D721Med (cell line): Measurements from ENCODE around the gene PNPLA7.

ENCODE experiments used
- DNase-seq: peaks from one replicate; pipeline ENCODE4 v3.0.0; 2011; ENCODE audit warnings: low spot score; ENCODE audit not compliant: insufficient read length
- FAIRE-seq: peaks from 2 replicates; lab custom pipeline; 2011; peaks lifted over from hg19 to GRCh38; lab: Jason Lieb, UNC
- TF ChIP-seq, protein P1 (sequence below): IDR thresholded peaks from 2 replicates; pipeline ENCODE4 v1.5.1; 2012; ENCODE audit warnings: mild to moderate bottlenecking, control low read depth; ENCODE audit not compliant: insufficient read depth; ENCODE audit errors: missing control alignments

PNPLA7 gene

DNA sequence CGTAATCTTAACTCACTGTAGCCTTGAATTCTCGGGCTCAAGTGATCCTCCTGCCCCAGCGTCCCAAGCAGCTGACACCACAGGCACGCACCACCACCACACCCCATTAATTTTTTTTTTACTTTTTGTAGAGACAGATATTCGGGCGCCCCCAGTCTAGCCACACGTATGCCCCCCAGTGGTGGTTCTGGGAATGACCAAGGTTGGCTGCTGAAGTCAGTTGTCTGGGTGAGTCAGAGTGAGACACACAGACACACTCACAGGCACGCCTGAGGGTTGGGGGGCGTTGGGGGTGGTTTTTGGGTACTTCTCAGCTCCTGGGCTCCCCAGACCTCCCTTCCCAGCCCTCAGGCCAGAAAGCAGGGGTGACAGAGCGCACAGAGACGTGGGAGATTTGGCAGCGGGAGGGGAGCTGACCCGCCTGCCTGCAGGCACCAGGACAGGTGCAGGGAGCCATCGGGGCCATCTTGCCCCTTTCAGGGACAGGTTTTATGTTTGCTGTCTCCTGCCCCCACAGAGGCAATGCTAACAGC, 104.9 kb downstream of the PNPLA7 start:
- TF ChIP-seq, protein P1, sequence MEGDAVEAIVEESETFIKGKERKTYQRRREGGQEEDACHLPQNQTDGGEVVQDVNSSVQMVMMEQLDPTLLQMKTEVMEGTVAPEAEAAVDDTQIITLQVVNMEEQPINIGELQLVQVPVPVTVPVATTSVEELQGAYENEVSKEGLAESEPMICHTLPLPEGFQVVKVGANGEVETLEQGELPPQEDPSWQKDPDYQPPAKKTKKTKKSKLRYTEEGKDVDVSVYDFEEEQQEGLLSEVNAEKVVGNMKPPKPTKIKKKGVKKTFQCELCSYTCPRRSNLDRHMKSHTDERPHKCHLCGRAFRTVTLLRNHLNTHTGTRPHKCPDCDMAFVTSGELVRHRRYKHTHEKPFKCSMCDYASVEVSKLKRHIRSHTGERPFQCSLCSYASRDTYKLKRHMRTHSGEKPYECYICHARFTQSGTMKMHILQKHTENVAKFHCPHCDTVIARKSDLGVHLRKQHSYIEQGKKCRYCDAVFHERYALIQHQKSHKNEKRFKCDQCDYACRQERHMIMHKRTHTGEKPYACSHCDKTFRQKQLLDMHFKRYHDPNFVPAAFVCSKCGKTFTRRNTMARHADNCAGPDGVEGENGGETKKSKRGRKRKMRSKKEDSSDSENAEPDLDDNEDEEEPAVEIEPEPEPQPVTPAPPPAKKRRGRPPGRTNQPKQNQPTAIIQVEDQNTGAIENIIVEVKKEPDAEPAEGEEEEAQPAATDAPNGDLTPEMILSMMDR: peak; percentile 72
- DNase-seq (peak; percentile 68), FAIRE-seq (no peak)

DNA sequence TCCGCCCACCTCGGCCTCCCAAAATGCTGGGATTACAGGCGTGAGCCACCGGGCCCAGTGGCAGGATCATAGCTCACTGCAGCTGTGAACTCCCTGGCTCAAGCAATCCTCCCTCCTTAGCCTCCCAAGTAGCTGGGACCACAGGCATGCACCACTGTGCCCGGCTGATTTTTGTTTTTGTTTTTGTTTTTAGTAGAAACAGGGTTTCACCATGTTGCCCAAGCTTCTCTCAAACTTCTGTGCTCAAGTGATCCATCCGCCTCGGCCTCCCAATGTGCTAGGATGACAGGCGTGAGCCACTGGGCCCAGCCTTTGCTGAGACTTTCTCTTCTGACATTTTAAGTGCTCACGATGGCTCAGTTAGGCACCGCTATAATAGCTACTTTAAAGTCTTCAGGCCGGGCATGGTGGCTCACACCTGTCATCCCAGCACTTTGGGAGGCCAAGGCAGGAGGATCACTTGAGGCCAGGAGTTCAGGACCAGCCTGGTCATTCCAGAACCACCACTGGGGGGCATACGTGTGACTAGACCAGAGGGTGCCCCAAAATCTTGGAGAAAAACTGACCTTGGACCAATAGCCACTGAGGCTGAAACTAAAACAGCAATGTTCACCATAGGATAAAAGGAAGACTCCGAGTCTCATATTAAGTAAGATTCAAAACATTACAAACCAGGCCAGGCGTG, 106.0 kb downstream of the PNPLA7 start:
- no peak for FAIRE-seq
- TF ChIP-seq, protein P1: no peak
- no peak for DNase-seq

DNA sequence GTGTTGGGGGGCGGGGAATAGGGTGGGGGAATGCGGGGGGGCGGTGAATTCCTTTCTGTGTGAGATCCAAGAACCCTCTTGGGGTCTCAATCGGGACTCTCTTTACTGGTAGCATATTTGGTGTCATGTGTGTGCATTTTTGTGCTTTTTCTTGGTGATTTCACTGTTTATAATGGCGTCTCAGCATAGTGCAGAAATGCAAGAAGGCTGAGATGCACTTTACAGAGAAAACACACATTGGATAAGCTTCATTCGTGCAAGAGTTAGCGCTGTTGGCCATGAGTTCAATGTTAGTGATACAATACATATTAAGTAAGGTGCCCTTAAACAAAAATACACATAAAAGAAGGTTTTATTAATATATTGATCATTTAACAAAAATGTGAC, 108.3 kb downstream of the PNPLA7 start:
- TF ChIP-seq, protein P1: no peak
- DNase-seq: no peak
- FAIRE-seq: no peak

DNA sequence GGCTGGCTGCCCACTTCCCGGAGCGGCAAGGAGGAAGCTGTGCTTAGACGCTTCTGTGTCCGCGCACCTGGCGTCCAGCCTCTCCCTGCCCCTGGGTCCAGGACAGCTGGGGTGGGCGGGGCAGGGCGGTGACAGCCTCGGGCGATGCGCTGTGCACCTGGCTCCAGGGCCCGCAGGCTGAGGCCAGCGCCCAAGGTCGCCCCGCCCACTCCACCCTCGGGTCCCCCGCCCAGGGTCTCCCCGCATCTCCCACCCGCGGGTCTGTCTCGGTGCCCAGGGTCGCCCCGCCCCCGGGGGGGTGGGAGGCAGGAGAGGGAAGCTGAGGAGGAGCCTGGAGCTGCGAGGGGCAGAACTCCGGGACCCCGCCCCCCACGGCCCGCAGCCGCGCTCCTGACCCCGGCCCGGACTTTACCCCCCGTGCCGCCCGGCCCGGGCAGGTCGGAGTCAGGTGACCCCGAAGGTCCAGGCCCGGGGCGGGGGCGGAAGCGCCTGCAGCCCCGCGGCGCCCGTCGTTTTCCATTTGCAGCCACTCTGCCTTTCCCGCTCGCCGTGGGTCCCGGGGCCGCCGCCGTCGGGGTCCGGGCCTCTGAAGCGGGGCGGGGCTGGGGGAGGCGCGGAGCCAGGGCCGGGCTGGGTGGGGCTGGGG, 108.8 kb downstream of the PNPLA7 start, which contains the start of gene ENTPD8:
Gene ENTPD8 (minus strand): TSS at position 69 of the 646 bp plus-strand sequence. CDS start 3,072 bp downstream, outside the sequence.
- FAIRE-seq (no peak), DNase-seq (peak; percentile 81)
- TF ChIP-seq, protein P1: no peak

DNA sequence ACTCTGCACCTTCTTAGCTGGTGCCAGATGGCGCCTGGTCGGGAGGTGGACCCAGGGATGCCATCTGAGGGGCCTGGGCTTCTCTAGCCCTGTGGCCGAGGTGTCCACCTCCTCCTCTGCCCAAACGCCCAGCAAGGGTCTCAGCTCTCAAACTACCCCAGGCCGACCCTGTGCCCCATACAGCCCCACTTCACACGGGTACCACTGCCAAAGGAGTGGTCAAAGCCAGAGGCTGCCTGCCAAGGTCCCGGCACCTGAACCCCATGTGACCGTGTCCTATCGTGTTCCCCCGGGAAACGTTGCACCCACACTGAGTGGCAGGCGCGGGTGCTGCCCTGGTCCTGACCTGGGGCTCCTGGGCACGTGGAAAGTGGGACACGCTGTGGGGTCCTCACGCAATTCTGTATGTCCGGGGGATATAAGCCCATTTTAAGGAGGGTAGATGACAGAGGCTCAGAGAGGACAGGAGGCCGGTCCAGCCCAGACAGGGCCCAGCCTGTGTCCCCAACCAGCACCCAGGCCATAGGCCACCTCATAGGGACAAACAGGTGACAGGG, 111.0 kb downstream of the PNPLA7 start:
- FAIRE-seq (no peak), DNase-seq (peak; percentile 90)
- TF ChIP-seq, protein P1: no peak

DNA sequence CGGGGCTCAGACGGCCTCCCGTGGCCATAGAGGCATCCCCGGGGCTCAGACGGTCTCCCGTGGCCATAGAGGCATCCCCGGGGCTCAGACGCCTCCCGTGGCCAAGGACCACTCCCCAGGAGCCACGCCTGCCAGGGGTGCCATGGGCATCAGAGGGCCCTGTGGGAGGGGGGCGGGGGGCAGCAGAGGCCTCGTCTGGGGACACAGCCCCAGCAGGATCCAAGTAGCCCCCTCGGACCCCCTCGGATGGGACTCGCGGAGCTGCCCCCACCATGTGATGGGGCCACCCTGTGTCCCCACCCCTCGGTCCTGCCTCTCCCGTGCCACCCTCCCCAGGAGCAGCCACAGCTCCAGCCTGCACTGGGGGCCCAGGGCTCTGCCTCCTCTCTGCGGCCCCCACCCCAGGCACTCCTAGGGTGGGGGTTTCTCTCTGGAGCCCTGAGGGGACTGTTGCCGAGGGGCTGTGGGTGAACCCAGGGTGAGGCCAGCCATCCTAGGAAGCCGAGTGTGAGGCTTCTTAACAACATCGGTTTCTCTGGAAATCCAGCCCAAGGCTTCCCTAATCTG, 111.5 kb downstream of the PNPLA7 start:
- TF ChIP-seq, protein P1: no peak
- FAIRE-seq (no peak), DNase-seq (no peak)
